Right renal pelvis (tissue), 4 donors: ENCODE results near the gene KLHL11. TPM values are rescaled to one million over a fixed set of nuclear protein-coding genes. Genes with fewer than 3 reads are reported as not detected.

Experiments
- DNase-seq, 4 donors: peaks; one replicate each; pipeline ENCODE4 v3.0.0-alpha.2; 2013; ENCODE audit warnings: low read depth in 4 of 4, low spot score in 3 of 4, missing footprints in 1 of 4
- polyA plus RNA-seq, 4 donors: library from polyadenylated mRNA; unstranded; fragments of 120-200 nt; gene quantifications; one replicate each; pipeline ENCODE4 v1.2.1, GENCODE V29; 2013; ENCODE audit not compliant: insufficient read length in 4 of 4

The KLHL11 gene
- polyA plus RNA-seq, 4 donors = 7.2 to 9.5 (median 8.7) TPM

- DNase-seq = peak; percentile 84 to 90 (median 84)
These were observed 52.7 kb downstream of the KLHL11 start, which contains the start of gene FKBP10 for GRCh38 chr17:41812381-41813151. Gene FKBP10, plus strand, starts transcription at chr17:41813004. Its CDS starts 31 bp downstream, at chr17:41813035.

- peak in 2 of 4 donors; percentile 71 to 78 for DNase-seq
These were observed 53.5 kb downstream of the KLHL11 start, which contains the start of gene P3H4 for GRCh38 chr17:41811549-41812380. Gene P3H4, minus strand, starts transcription at chr17:41811949. Its CDS starts 34 bp downstream, at chr17:41811915.

- DNase-seq = no peak
These were observed 54.3 kb downstream of the KLHL11 start for GRCh38 chr17:41810659-41811548.

- DNase-seq = no peak
These were observed 58.4 kb downstream of the KLHL11 start for GRCh38 chr17:41806685-41807445.

Other genes starting within 250 kb of the KLHL11 start
- gene KRT17, start 240.8 kb downstream of the KLHL11 start, polyA plus RNA-seq = 1 to 10 TPM; 1.2 to 4.0 (median 1.9) TPM
- gene EIF1, start 176.5 kb downstream of the KLHL11 start, polyA plus RNA-seq = 100 to 1,000 TPM; 762 to 798 (median 768) TPM
- gene GAST, start 153.1 kb downstream of the KLHL11 start, polyA plus RNA-seq = not detected
- gene HAP1, start 130.8 kb downstream of the KLHL11 start, polyA plus RNA-seq = 1 to 10 TPM in 1 of 4 donors, under 1 TPM in 3; 0.86 to 1.1 (median 0.94) TPM
- 100 to 1,000 TPM; 200 to 246 (median 211) TPM for gene JUP, start 78.7 kb downstream of the KLHL11 start, polyA plus RNA-seq
- 10 to 100 TPM; 35.0 to 47.0 (median 41.4) TPM for gene P3H4, start 53.5 kb downstream of the KLHL11 start, polyA plus RNA-seq
- gene FKBP10, start 52.4 kb downstream of the KLHL11 start, polyA plus RNA-seq = 100 to 1,000 TPM; 142 to 160 (median 146) TPM
- 100 to 1,000 TPM in 2 of 4 donors, 10 to 100 TPM in 2; 93.4 to 124 (median 102) TPM for gene NT5C3B, start 29.2 kb downstream of the KLHL11 start, polyA plus RNA-seq
- under 1 TPM; 0.18 to 0.34 (median 0.29) TPM for gene KLHL10, start 27.6 kb downstream of the KLHL11 start, polyA plus RNA-seq
- gene ACLY, start 53.5 kb upstream of the KLHL11 start, polyA plus RNA-seq = 10 to 100 TPM; 81.0 to 91.3 (median 91.1) TPM
- gene ODAD4, start 65.2 kb upstream of the KLHL11 start, polyA plus RNA-seq = 1 to 10 TPM; 5.7 to 7.2 (median 6.3) TPM
- 10 to 100 TPM; 63.0 to 80.3 (median 68.1) TPM for gene CNP, start 101.4 kb upstream of the KLHL11 start, polyA plus RNA-seq
- 100 to 1,000 TPM; 134 to 148 (median 138) TPM for gene DNAJC7, start 152.0 kb upstream of the KLHL11 start, polyA plus RNA-seq
- 10 to 100 TPM; 51.2 to 63.5 (median 53.3) TPM for gene NKIRAS2, start 154.7 kb upstream of the KLHL11 start, polyA plus RNA-seq
- gene C17orf113, start 185.2 kb upstream of the KLHL11 start, polyA plus RNA-seq = 1 to 10 TPM; 3.7 to 4.1 (median 3.9) TPM
- 1 to 10 TPM; 5.6 to 7.4 (median 6.4) TPM for gene ZNF385C, start 233.1 kb upstream of the KLHL11 start, polyA plus RNA-seq
- 1 to 10 TPM; 7.1 to 9.5 (median 8.8) TPM for gene DHX58, start 247.3 kb upstream of the KLHL11 start, polyA plus RNA-seq